Stimulated activated CD8-positive, alpha-beta memory T cell treated with anti-CD3 and anti-CD28 coated beads, Interleukin-4, amount 100 ng/mL, for 24 hours (primary cell): ENCODE data around the gene BSN.

Experiments
- DNase-seq: peaks from one replicate; pipeline ENCODE4 v3.0.0-alpha.2; 2020; ENCODE audit warnings: low read depth

BSN gene, protein sequence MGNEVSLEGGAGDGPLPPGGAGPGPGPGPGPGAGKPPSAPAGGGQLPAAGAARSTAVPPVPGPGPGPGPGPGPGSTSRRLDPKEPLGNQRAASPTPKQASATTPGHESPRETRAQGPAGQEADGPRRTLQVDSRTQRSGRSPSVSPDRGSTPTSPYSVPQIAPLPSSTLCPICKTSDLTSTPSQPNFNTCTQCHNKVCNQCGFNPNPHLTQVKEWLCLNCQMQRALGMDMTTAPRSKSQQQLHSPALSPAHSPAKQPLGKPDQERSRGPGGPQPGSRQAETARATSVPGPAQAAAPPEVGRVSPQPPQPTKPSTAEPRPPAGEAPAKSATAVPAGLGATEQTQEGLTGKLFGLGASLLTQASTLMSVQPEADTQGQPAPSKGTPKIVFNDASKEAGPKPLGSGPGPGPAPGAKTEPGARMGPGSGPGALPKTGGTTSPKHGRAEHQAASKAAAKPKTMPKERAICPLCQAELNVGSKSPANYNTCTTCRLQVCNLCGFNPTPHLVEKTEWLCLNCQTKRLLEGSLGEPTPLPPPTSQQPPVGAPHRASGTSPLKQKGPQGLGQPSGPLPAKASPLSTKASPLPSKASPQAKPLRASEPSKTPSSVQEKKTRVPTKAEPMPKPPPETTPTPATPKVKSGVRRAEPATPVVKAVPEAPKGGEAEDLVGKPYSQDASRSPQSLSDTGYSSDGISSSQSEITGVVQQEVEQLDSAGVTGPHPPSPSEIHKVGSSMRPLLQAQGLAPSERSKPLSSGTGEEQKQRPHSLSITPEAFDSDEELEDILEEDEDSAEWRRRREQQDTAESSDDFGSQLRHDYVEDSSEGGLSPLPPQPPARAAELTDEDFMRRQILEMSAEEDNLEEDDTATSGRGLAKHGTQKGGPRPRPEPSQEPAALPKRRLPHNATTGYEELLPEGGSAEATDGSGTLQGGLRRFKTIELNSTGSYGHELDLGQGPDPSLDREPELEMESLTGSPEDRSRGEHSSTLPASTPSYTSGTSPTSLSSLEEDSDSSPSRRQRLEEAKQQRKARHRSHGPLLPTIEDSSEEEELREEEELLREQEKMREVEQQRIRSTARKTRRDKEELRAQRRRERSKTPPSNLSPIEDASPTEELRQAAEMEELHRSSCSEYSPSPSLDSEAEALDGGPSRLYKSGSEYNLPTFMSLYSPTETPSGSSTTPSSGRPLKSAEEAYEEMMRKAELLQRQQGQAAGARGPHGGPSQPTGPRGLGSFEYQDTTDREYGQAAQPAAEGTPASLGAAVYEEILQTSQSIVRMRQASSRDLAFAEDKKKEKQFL (N-terminal part only)

DNA sequence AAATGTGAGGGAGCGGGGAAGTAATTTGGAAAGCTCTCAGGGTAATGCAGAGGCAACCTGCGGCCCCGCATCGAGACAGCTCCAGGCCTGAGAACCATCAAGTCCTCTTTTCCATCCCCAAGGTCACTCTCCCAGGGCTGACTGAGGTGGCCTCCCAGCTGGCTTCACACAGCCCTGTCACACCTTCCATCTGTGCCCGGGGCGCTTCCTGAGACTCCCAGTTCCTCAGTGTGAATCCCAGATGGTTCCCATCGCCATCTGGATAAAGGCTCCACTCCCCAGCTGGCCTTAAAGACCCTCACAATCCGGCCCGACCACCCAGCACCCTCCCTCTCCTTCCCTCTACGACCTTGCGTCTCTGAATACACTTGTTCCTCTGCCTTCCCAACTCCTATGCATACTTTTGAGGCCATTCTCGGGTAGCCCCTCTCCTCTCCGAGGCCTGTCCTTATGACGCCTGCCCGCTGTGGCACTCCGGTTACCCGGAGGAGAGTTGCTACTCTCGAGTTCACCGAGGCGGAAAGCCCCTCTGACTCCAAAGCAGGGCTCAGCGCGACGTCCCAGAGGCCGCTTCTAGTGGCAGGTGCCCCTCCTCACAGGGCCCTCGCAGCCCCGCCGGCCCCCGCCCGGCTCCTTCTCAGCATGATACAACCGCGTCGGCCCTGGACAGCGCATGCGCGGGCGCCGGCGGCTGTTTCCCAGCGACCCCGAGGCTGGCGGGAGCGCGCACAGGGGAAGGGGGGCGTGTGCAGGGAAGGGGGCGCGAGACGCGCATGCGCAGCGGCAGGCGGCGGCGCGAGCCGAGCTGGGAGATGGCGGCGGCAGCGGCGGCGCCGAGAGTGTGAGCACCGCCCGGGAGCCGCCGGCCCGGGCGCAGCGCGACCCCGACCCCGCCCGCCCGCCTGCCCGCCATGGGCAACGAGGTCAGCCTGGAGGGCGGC, at the start of gene BSN:
BSN (plus strand) TSS at position 786 of the 941 bp plus-strand sequence; CDS start at position 912, 126 bp downstream.
- peak; percentile 87 for DNase-seq

DNA sequence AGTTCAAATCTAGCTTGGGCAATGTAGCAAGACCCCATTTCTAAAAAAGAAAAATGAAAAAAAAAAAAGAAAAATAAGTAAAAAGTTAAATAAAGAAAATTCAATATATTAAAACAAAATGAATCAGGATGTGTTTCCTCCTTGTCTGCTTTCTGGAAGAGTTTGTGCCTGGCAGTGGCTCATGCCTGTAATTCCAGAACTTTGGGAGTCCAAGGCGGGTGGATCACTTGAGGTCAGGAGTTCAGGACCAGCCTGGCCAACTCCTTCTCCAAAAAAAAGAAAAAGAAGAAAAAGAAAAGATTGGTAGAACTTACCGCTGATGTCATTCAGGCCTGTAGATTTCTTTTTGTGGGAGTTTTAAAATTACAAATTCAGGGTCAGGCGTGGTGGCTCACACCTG, 47.4 kb upstream of the BSN start:
- DNase-seq, result no peak

DNA sequence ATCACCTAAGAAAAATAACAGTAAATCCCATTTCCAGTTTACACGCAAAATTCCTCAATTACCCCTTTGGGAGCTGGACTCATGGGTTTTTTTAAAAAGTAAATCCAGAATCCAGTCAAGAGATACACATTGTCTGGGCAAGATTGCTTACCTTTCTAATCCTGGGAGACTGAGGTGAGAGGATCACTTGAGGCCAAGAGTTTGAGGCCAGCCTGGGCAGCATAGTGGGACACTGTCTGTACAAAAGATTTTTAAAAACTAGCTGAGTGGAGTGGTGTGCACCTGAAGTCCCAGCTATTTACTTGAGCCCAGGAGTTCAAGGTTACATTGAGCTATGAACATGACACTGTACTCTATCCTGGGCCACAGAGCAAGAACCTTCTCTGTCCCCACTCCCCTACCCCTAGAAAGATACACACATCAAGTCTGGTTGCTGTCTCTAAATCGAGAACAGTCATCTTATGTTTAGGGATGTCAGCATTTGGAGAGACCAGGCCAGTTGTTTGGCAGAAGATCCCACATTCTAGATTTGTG, 45.2 kb upstream of the BSN start:
- no peak for DNase-seq

DNA sequence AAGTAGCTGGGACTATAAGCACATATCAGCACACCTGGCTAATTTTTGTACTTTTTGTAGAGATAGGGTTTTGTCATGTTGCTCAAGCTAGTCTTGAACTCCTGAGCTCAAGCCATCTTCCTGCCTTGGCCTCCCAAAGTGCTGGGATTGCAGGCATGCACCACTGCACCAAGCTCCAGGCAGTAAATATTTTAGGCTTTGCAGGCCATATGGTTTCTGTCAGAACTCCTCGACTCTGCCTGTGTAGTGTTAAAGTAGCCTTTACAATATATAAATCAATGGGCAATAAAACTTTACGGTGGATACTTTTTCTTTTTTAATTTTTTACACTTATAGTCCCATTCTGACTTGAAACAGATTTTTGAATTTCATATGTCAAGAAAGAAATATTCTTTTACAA, 42.6 kb upstream of the BSN start:
- no peak for DNase-seq

DNA sequence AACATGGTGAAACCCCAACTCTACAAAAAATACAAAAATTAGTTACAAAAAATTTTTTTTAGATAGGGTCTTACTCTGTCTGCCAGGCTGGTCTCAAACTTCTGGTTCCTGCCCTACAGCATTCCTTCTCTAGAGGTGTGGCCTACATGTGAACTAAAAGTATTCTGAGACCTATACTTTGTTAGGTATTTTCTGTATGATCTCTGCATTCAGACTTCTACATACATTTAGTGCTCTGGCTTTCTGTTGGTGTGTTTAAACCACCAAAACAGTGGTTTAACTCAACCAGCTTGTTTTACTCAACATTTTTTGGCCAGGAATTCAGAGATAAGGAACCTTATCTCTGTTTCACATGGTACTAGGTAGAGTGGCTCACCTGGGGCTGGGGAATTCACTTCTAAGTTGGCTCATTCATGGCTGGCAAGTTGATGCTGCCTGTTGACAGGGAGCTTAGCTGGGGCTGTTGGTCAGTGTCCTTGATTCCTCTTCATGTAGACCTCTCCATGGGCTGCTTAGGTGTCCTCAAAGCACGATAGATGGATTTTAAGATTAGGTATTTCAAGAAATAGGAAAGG, 41.4 kb upstream of the BSN start:
- no peak for DNase-seq

DNA sequence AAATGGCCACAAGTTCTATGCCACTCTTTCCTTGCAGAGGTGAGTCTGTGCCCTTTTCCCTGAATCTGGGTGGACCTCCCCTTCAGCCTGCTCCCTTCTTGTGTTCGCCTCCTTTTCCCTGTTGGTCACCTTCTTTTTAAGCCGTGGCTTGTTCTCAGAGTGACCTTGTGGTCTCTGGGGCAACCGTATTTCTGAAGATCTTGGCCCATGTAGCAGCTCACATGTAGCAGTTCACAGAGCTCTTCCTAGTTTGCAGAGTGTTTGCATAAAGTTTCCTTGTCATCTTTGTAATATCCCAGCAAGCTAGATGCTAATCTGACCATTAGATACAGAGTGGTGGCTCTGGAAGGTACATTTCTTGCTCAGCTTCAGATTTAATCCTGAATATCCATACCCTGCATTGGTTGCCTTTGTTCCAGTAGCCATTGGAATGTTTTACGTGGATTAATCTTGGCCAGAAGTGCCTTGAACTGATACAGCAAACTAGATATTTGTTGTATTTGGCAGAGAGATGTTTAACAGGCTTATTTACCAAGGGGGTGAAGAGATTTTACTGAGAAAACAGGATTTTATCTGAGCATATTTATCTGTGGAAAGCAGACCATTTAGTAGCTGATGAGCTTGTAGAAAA, 40.7 kb upstream of the BSN start:
- no peak for DNase-seq

DNA sequence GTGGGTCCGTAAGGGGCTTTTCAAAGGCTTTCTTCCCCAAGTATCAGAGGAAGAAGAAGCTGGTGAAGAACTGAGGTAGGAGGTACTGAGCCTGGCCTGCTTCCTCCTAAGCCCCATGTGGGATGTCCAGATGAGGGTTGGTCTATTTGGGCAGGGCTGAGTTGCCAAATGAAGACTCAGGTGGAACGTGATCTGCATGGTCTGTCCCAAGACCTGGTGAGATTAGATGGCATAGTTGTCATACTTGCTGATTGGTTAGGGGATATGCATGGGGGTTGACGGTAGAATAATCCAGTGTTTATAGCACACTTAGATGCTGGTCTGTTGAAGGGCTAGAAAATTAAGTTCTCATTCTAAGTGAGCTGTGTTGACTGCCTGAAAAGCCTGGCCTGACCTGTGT, 36.3 kb upstream of the BSN start:
- DNase-seq, result no peak

DNA sequence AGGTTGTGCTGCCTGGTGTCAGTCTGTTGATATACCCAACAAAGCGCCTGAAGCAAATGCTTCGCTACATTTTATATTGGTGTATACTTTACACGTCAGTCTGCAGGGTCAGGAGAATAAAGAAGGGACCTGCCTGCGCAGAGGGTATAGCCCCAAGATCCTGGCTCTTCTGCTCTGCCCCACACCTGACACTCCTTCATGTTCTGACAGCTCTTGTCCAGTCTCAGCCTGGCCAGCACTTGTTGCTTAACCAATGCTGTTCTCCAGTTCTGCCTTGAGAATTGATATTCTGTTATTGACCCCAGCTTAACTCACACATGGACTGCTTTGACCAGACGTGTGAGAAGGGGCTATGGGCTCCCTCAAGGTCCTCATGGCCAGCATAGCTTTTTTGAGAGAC, 35.8 kb upstream of the BSN start:
- no peak for DNase-seq

DNA sequence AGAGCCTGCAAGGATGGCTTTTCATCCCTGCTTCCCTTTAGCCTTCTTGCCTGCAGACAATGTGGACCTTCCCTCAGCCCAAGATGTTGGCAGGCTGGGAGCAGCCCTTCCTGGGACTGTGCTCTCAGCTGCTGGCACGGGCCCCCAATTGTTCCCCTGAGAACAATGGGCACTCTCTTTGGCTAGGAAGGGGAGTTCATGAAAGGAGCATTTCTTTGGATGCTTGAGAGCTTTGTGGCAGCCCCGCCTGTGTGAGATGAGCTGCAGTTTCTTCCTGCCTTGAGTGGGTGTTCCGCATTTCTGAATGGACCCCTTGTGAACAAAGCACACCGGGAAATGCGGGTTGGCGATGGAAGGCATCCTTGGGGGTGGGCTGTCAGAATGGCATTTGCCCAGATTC, 35.0 kb upstream of the BSN start:
- no peak for DNase-seq

DNA sequence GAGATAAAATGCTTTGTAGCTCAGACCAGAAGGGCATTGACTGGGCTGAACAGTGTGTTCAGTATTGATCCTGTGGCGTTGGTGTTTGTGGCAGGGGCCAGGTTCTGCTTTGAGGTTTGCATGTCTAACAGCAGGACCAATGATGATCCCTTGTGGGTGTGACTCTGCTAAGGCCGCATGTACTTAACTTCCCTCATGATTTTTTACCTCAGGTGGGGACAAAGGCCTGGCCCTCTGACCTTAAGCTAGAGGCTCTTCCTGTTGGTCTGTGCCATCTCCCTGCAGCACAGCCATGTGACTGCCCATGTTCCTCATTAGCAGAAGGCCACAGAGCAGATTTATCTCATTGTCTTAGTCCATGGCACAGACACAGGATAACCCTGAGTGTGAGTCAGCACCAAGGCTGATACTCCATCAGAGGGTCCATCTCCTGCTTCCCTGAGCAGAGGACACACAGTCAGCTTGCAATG, 34.3 kb upstream of the BSN start:
- no peak for DNase-seq

DNA sequence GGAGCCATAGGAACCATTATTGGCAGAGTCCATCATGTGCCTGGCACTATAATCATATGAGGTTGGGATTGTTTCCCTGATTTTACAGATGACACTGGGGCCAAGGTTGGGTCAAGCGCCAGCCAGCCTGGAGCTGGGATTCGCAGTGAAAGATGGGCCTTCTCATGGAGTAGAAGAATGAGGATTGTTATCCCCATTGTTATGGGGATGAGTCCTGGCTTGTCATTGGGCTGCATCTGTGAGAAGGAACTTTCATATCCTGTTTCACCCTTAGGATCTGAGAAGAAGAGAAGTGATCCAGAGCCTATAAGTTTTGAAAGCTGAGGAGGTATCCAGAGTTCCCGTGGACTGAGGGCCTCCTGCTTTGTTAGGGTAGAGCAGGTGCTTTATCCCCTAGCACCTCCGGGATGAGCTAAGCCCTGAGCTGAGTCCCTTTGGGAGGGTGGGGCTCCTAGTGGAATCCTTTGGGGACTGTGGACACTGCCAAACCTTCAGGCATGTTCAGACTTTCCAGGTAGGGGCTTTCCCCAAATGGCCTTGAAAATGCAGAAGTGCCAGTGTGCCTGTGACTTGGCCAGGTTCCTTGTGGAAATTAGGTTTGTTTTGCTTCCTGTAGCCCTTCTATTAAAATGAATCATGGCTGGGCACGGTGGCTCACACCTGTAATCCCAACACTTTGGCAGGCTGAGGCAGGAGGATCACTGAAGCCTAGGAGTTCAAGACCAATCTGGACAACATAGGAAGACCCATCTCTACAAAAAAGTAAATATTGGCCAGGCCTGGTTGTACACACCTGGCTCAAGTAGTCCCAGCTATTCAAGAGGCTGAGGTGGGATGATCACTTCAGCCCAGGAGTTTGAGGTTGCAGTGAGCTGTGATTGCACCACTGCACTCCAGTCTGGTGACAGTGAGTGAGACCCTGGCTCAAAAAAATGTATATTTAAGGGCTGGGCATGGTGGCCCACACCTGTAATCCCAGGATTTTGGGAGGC, 30.2 kb upstream of the BSN start:
- no peak for DNase-seq

DNA sequence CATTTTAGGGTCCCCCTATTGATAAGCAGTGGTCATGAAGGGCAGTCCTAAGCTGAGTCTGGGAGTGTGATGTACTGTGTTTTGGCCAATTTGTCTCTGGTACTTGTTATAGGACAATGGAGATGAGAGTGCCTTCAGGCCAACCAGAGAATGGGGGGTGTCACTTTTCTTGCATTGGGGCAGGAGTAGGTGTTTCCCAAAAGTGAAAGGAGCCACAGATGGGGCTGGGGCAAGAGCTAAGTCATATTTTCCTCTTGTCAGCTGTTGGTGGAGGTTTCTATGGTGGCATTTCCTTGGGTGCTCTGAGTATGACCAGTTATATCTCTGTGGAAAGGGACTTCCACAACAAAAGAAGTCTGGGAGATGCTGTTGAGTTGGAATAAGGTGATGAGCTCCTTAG, 24.7 kb upstream of the BSN start:
- no peak for DNase-seq

DNA sequence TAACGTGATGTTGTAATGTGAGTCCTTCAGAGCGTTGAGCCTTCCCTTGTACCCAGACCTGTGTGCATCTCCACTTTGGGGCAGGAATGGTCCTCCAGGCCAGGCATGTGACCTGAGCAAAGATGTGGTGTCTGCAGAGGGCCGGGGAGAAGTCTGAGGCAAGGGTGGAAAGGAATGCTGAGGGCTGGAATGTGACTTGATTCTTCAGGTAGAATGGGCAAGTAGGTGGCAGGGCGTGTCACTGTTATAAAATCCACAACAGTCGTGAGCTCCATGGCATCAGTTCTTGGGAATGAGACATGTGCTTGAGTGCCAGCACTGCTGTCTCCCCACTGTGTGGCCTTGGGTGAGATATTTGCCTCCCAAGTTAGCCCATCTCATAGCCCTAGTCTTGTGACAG, 24.0 kb upstream of the BSN start:
- no peak for DNase-seq

DNA sequence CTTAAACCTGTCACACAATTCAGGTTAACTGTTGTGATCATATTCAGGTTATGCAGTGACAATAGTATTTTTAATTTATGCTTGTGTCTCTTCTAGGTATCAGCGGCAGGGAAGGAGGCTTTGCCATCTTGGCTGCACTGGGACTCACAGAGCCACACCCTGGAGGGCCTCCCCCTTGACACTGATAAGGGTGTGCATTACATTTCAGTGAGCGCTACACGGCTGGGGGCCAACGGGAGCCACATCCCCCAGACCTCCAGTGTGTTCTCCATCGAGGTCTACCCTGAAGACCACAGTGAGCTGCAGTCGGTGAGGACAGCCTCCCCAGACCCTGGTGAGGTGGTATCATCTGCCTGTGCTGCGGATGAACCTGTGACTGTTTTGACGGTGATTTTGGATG, 23.6 kb upstream of the BSN start:
- no peak for DNase-seq

DNA sequence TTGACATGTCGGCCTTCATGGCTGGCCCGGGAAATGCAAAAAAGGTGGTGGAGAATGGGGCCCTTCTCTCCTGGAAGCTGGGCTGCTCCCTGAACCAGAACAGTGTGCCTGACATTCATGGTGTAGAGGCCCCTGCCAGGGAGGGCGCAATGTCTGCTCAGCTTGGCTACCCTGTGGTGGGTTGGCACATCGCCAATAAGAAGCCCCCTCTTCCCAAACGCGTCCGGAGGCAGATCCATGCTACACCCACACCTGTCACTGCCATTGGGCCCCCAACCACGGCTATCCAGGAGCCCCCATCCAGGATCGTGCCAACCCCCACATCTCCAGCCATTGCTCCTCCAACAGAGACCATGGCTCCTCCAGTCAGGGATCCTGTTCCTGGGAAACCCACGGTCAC, 23.1 kb upstream of the BSN start:
- no peak for DNase-seq

DNA sequence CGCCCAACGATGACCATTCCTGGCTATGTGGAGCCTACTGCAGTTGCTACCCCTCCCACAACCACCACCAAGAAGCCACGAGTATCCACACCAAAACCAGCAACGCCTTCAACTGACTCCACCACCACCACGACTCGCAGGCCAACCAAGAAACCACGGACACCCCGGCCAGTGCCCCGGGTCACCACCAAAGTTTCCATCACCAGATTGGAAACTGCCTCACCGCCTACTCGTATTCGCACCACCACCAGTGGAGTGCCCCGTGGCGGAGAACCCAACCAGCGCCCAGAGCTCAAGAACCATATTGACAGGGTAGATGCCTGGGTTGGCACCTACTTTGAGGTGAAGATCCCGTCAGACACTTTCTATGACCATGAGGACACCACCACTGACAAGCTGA, 22.6 kb upstream of the BSN start:
- DNase-seq, result no peak

DNA sequence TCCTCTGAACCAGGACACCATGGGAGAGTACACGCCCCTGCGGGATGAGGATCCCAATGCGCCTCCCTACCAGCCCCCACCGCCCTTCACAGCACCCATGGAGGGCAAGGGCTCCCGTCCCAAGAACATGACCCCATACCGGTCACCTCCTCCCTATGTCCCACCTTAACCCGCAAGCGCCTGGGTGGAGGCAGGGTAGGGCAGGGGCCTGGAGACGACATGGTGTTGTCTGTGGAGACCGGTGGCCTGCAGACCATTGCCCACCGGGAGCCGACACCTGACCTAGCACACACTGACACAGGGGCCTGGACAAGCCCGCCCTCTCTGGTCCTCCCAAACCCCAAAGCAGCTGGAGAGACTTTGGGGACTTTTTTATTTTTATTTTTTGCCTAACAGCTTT, 21.2 kb upstream of the BSN start:
- DNase-seq, result no peak

DNA sequence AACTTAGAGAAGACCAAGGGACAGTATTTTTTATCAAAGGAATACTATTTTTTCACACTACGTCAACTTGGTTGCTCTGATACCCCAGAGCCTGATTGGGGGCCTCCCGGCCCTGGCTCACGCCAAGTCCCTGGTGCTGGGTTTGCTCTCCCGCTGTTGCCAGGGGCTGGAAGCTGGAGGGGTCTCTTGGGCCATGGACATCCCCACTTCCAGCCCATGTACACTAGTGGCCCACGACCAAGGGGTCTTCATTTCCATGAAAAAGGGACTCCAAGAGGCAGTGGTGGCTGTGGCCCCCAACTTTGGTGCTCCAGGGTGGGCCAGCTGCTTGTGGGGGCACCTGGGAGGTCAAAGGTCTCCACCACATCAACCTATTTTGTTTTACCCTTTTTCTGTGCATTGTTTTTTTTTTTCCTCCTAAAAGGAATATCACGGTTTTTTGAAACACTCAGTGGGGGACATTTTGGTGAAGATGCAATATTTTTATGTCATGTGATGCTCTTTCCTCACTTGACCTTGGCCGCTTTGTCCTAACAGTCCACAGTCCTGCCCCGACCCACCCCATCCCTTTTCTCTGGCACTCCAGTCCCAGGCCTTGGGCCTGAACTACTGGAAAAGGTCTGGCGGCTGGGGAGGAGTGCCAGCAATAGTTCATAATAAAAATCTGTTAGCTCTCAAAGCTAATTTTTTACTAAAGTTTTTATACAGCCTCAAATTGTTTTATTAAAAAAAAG, 20.3 kb upstream of the BSN start:
- DNase-seq, result no peak
